ENCODE measurements around the gene DYSF. TPM values are rescaled to one million over a fixed set of nuclear protein-coding genes. Genes with fewer than 3 reads are reported as not detected.
"Not testable (repeated sequence)": the region's sequence is repeated elsewhere in the genome, so short reads cannot be mapped to it uniquely, and the experiment has no call there.

DYSF gene
- total and polyA plus RNA-seq, 2 donors (not counting 3 experiments of a cell fraction or from before 2014, with no cell fraction given), result 50.9 to 152 TPM

- H3K27me3 ChIP-seq (ENCODE audit: control insufficient read depth in 2 of 2, insufficient read depth in 2 of 2, low read length in 2 of 2), result no peaks in the 10 kb centered on the region
- H3K9me3 ChIP-seq (replicated peaks; ENCODE audit: control insufficient read depth, insufficient read depth, low read length), result no peaks in the 10 kb centered on the region
- no peak overlapping the region for H3K4me2 ChIP-seq (ENCODE audit: insufficient read depth, low read length)
- FAIRE-seq (no peak), DNase-seq (ENCODE audit: low read depth, low spot score) (no peak)
- dilution Hi-C loops (cut with MboI; ENCODE audit: extremely low pct_ligation_motif_present, low sequenced_read_pairs), result no loop called here
- H3K9me1 ChIP-seq (replicated peaks; ENCODE audit: control insufficient read depth, extremely low read depth, insufficient read depth, low read length), result no peaks in the 10 kb centered on the region
- CTCF ChIA-PET, result interaction anchor here (1.0 kb wide), 1 partner anchor 9 kb away, joined by 3 read pairs; no protein-coding TSS in a partner anchor
- H3K9ac ChIP-seq (replicated peaks; ENCODE audit: extremely low read depth, insufficient read depth, low read length), result no peak overlapping the region
- TF ChIP-seq EZH2 (IDR thresholded peaks at IDR 0.05; ENCODE audit: borderline replicate concordance, low read depth, low read length, severe bottlenecking), result no peak
- H3K4me3 ChIP-seq (replicated peaks in 1 of 3; ENCODE audit: insufficient read depth in 1 of 3, low read depth in 1 of 3, low read length in 3 of 3), result no peak overlapping the region
- no peaks in the 10 kb centered on the region for H4K20me1 ChIP-seq (replicated peaks; ENCODE audit: control insufficient read depth, extremely low read depth, insufficient read depth, low read length)
- H3K27ac ChIP-seq (ENCODE audit: insufficient read depth, low read depth, low read length), result no peak overlapping the region
- peaks cover 0 to 18% of the 10 kb centered on the region in 2 experiments for H3K36me3 ChIP-seq (ENCODE audit: control insufficient read depth in 2 of 2, extremely low read depth in 1 of 2, insufficient read depth in 2 of 2, low read length in 2 of 2)
- no peaks in the 10 kb centered on the region for H3K79me2 ChIP-seq (ENCODE audit: control insufficient read depth, insufficient read depth, low read length)
- no peaks in the 10 kb centered on the region for H3K4me1 ChIP-seq (ENCODE audit: control insufficient read depth, extremely low read depth, insufficient read depth, low read length)
- H2AFZ ChIP-seq (ENCODE audit: low read depth, low read length), result no peak overlapping the region
- intact Hi-C loops (cut with micrococcal nuclease), result no loop called here
- POLR2A ChIA-PET, result no interaction called here
- no TSS peak for BruUV-seq (replicated peaks)
Observed at GRCh38 chr2:71647356-71647755, 194.0 kb downstream of the DYSF start.

DNA sequence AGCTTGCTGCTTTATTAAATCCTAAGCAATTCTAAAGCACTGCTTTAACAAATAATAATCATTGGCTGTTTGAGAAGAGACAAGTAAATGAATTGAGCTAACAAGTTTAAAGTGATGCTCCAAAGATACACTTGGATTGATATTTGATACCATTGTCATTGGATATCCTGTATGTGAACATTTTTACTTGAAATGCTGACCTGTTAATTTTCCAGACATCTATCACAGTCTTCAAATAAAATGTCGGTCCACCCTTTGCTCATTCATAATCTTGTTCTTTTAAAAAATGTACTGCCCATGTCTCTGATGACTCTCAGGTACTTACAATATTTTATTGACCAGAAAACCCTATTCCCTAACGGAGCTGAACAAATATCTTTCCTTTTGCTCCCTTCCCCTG, 202.1 kb downstream of the DYSF start:
- ChIA-PET CTCF (no interaction called here), POLR2A (no interaction called here)
- Histone ChIP-seq H3K4me2 (ENCODE audit: insufficient read depth, low read length) (no peak overlapping the region), H4K20me1 (replicated peaks; ENCODE audit: control insufficient read depth, extremely low read depth, insufficient read depth, low read length) (no peaks in the 10 kb centered on the region), H3K9ac (replicated peaks; ENCODE audit: extremely low read depth, insufficient read depth, low read length) (no peak overlapping the region), H3K36me3 (ENCODE audit: control insufficient read depth in 2 of 2, extremely low read depth in 1 of 2, insufficient read depth in 2 of 2, low read length in 2 of 2) (peaks cover 6 to 13% of the 10 kb centered on the region in 2 experiments), H3K27ac (ENCODE audit: insufficient read depth, low read depth, low read length) (no peak overlapping the region), H3K9me3 (replicated peaks; ENCODE audit: control insufficient read depth, insufficient read depth, low read length) (no peaks in the 10 kb centered on the region), H3K27me3 (ENCODE audit: control insufficient read depth in 2 of 2, insufficient read depth in 2 of 2, low read length in 2 of 2) (no peaks in the 10 kb centered on the region), H2AFZ (ENCODE audit: low read depth, low read length) (no peak overlapping the region), H3K9me1 (replicated peaks; ENCODE audit: control insufficient read depth, extremely low read depth, insufficient read depth, low read length) (no peaks in the 10 kb centered on the region), H3K79me2 (ENCODE audit: control insufficient read depth, insufficient read depth, low read length) (no peaks in the 10 kb centered on the region), H3K4me3 (replicated peaks in 1 of 3; ENCODE audit: insufficient read depth in 1 of 3, low read depth in 1 of 3, low read length in 3 of 3) (no peak overlapping the region), H3K4me1 (ENCODE audit: control insufficient read depth, extremely low read depth, insufficient read depth, low read length) (no peaks in the 10 kb centered on the region)
- TF ChIP-seq MYC (IDR thresholded peaks at IDR 0.05; ENCODE audit: low read depth, low read length) (no peak), POLR2AphosphoS5 (IDR thresholded peaks at IDR 0.05; ENCODE audit: insufficient read depth, low read depth, low read length) (no peak), POLR2A (IDR thresholded peaks at IDR 0.05; ENCODE audit: low read depth, low read length) (no peak), FOS (IDR thresholded peaks at IDR 0.05; ENCODE audit: borderline replicate concordance, insufficient read depth, low read length) (no peak), JUN (IDR thresholded peaks at IDR 0.05; ENCODE audit: borderline replicate concordance, insufficient read depth, insufficient read length, low read depth) (no peak), EZH2 (IDR thresholded peaks at IDR 0.05; ENCODE audit: borderline replicate concordance, low read depth, low read length, severe bottlenecking) (no peak), GATA2 (IDR thresholded peaks at IDR 0.05; ENCODE audit: insufficient read depth, insufficient read length, low read depth, low read length) (no peak)
- TF ChIP-seq, protein P1, sequence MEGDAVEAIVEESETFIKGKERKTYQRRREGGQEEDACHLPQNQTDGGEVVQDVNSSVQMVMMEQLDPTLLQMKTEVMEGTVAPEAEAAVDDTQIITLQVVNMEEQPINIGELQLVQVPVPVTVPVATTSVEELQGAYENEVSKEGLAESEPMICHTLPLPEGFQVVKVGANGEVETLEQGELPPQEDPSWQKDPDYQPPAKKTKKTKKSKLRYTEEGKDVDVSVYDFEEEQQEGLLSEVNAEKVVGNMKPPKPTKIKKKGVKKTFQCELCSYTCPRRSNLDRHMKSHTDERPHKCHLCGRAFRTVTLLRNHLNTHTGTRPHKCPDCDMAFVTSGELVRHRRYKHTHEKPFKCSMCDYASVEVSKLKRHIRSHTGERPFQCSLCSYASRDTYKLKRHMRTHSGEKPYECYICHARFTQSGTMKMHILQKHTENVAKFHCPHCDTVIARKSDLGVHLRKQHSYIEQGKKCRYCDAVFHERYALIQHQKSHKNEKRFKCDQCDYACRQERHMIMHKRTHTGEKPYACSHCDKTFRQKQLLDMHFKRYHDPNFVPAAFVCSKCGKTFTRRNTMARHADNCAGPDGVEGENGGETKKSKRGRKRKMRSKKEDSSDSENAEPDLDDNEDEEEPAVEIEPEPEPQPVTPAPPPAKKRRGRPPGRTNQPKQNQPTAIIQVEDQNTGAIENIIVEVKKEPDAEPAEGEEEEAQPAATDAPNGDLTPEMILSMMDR (IDR thresholded peaks at IDR 0.05; ENCODE audit: extremely low read depth in 1 of 2, insufficient read depth in 1 of 2, low read depth in 1 of 2, low read length in 2 of 2), result no peak
- TF ChIP-seq, protein P2, sequence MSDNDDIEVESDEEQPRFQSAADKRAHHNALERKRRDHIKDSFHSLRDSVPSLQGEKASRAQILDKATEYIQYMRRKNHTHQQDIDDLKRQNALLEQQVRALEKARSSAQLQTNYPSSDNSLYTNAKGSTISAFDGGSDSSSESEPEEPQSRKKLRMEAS (IDR thresholded peaks at IDR 0.05; ENCODE audit: insufficient read depth, insufficient read length), result no peak
- dilution Hi-C loops (cut with MboI; ENCODE audit: extremely low pct_ligation_motif_present, low sequenced_read_pairs) (no loop called here), intact Hi-C loops (cut with micrococcal nuclease) (loop anchor here (5.0 kb wide), 1 partner anchor 307 kb away; no protein-coding TSS in a partner anchor)
- FAIRE-seq, result no peak
- no TSS peak for BruUV-seq (replicated peaks)
- no peak for DNase-seq (ENCODE audit: low read depth, low spot score)

DNA sequence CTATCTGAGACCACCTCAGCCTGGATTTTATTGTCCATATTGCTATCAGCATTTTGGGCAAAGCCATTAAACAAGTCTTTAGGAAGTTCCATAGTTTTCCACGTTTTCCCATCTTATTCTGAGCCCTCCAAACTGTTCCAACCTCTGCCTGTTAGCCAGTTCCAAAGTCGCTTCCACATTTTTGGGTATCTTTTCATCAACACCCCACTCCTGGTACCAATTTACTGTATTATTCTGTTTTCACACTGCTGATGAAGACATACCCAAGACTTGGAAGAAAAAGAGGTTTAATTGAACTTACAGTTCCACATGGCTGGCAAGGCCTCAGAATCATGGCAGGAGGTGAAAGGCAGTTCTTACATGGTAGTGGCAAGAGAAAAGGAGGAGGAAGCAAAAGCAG, 204.9 kb downstream of the DYSF start:
- BruUV-seq (replicated peaks); H3K27me3 ChIP-seq (ENCODE audit: control insufficient read depth in 2 of 2, insufficient read depth in 2 of 2, low read length in 2 of 2); H3K27ac ChIP-seq (ENCODE audit: insufficient read depth, low read depth, low read length); dilution Hi-C loops (cut with MboI; ENCODE audit: extremely low pct_ligation_motif_present, low sequenced_read_pairs); H3K9me3 ChIP-seq (replicated peaks; ENCODE audit: control insufficient read depth, insufficient read depth, low read length); FAIRE-seq; H4K20me1 ChIP-seq (replicated peaks; ENCODE audit: control insufficient read depth, extremely low read depth, insufficient read depth, low read length); DNase-seq (ENCODE audit: low read depth, low spot score); POLR2A ChIA-PET; H3K4me1 ChIP-seq (ENCODE audit: control insufficient read depth, extremely low read depth, insufficient read depth, low read length); H3K79me2 ChIP-seq (ENCODE audit: control insufficient read depth, insufficient read depth, low read length); H3K9me1 ChIP-seq (replicated peaks; ENCODE audit: control insufficient read depth, extremely low read depth, insufficient read depth, low read length); CTCF ChIA-PET; H2AFZ ChIP-seq (ENCODE audit: low read depth, low read length); H3K9ac ChIP-seq (replicated peaks; ENCODE audit: extremely low read depth, insufficient read depth, low read length); H3K4me2 ChIP-seq (ENCODE audit: insufficient read depth, low read length); H3K4me3 ChIP-seq (replicated peaks in 1 of 3; ENCODE audit: insufficient read depth in 1 of 3, low read depth in 1 of 3, low read length in 3 of 3): not testable (repeated sequence)
- peaks cover 6 to 13% of the 10 kb centered on the region in 2 experiments for H3K36me3 ChIP-seq (ENCODE audit: control insufficient read depth in 2 of 2, extremely low read depth in 1 of 2, insufficient read depth in 2 of 2, low read length in 2 of 2)
- intact Hi-C loops (cut with micrococcal nuclease), result loop anchor here (5.0 kb wide), 1 partner anchor 304 kb away; no protein-coding TSS in a partner anchor

Data from endothelial cell of umbilical vein (primary cell).